Right lobe of liver (tissue), 6 donors: Measurements from ENCODE around the gene CANX. TPM values are rescaled to one million over a fixed set of nuclear protein-coding genes. Genes with fewer than 3 reads are reported as not detected.
A peak's percentile ranks its signal among the peaks of the same experiment; 100 is the strongest.

Source experiments
- ATAC-seq, 4 donors: fragments of 200-7000 bp; cut with Tn5 transposase; one replicate each; pipeline ENCODE4 v1.9.1; 2020; ENCODE audit warnings: mild to moderate bottlenecking in 4 of 4, moderate library complexity in 4 of 4
- DNase-seq, 3 donors: peaks; one replicate each; pipeline ENCODE4 v3.0.0-alpha.2; 2020
- H3K27ac ChIP-seq, 3 donors: fragments of 200-600 bp; one replicate each; pipeline ENCODE4 v1.8.0; 2022
- H3K27me3 ChIP-seq, 2 donors: fragments of 200-600 bp; one replicate each; pipeline ENCODE4 v1.8.0; 2022
- H3K36me3 ChIP-seq, 4 donors: fragments of 200-600 bp; sonication (generic) in 1 of 4; one replicate each; pipeline versions ENCODE4 v1.5.1 to v1.8.0; 2017 to 2022; ENCODE audit warnings: control low read depth in 1 of 4
- H3K4me1 ChIP-seq, 4 donors: fragments of 200-600 bp; sonication (generic) in 1 of 4; one replicate each; pipeline versions ENCODE4 v1.5.1 to v1.8.0; 2017 to 2022; ENCODE audit warnings: control low read depth in 1 of 4
- H3K4me3 ChIP-seq, 3 donors: fragments of 200-600 bp; one replicate each; pipeline ENCODE4 v1.8.0; 2022
- H3K9me3 ChIP-seq, 4 donors: fragments of 200-600 bp; sonication (generic) in 1 of 4; one replicate each; pipeline versions ENCODE4 v1.5.1 to v1.8.0; 2017 to 2022; ENCODE audit warnings: control low read depth in 1 of 4
- CTCF ChIP-seq, 4 donors: fragments of 200-600 bp in 3 of 4; fragments of 450-650 bp in 1 of 4; IDR thresholded peaks; one replicate each; pipeline versions ENCODE4 v1.5.1 to v1.8.0; 2016 to 2022; ENCODE audit warnings: antibody characterized with exemption in 4 of 4, mild to moderate bottlenecking in 2 of 4
- POLR2A ChIP-seq: fragments of 450-650 bp; IDR thresholded peaks from one replicate; pipeline ENCODE4 v1.6.1; 2017; ENCODE audit warnings: antibody characterized with exemption, mild to moderate bottlenecking
- WGBS: methylation state at CpG from one replicate; pipeline ENCODE4 v1.1.6; 2018; ENCODE audit warnings: low coverage, low lambda C conversion rate; ENCODE audit not compliant: insufficient coverage; ENCODE audit errors: missing lambda C conversion rate; 5-methylcytosine and 5-hydroxymethylcytosine counted together
- intact Hi-C, 2 donors: fragments of 100-400 bp; cut with DNase I; formaldehyde crosslinking; loops; one replicate each; pipeline versions ENCODE4 v1.11.2 to v1.14.1; 2022
- total RNA-seq, 6 experiments: library from RNA; depleted of rRNA in 2 of 6; stranded (reverse); fragments of >200 nt in 2 of 6; fragmentation: NEBNext Ultra II Directional in 3 of 6; extraction: Animal tissue kit (Norgen Biotek cat#: 25700) in 3 of 6; gene quantifications; one replicate each; pipeline versions ENCODE4 v1.1.0 to v1.2.4, GENCODE V29; 2016 to 2023
- donor health status: DM: no; HTN: yes; CAD: no.
- donor health status: DM: no; HTN: no; CAD: no.
- donor health status: DM: no; HTN: no; CAD: no.
- donor health status: DM: no; HTN: yes; CAD: no.
- donor health status: DM: no; HTN: yes; CAD: no.

Gene CANX
- total RNA-seq, 6 experiments from 2014 or later = 363 to 606 (median 456) TPM

- WGBS = 7% methylated on average over 3 of the region's 3 CpGs
- no peaks in the 10 kb centered on the region for H3K27me3 ChIP-seq
- ATAC-seq (peak in 1 of 4 donors; percentile 7), DNase-seq (no peak)
- no peak overlapping the region for H3K27ac ChIP-seq
- TF ChIP-seq CTCF (IDR thresholded peaks at IDR 0.05) (no peak), POLR2A (no peak)
- peaks cover 0 to 61% (median 27%) of the 10 kb centered on the region in 4 donors for H3K4me1 ChIP-seq
- intact Hi-C loops = loop anchor here (5.0 kb wide), 1 partner anchor 35 kb away; no protein-coding TSS in a partner anchor
- no peak overlapping the region for H3K4me3 ChIP-seq
- peaks cover 0 to 15% (median 0%) of the 10 kb centered on the region in 4 donors for H3K36me3 ChIP-seq
- no peaks in the 10 kb centered on the region for H3K9me3 ChIP-seq
These were observed 64.0 kb downstream of the CANX start for GRCh38 chr5:179762781-179763176.

- intact Hi-C loops = loop anchor here (5.0 kb wide), 1 partner anchor 34 kb away; no protein-coding TSS in a partner anchor
- 28% methylated on average over 10 of the region's 10 CpGs for WGBS
- ATAC-seq = peak; percentile 75 to 86 (median 80)
- DNase-seq = peak in 2 of 3 donors; percentile 43 to 64
- Histone ChIP-seq H3K36me3 (peaks cover 0 to 15% (median 0%) of the 10 kb centered on the region in 4 donors), H3K27ac (no peak overlapping the region), H3K4me1 (peaks cover 0 to 60% (median 28%) of the 10 kb centered on the region in 4 donors), H3K27me3 (no peaks in the 10 kb centered on the region), H3K9me3 (no peaks in the 10 kb centered on the region), H3K4me3 (no peak overlapping the region)
- TF ChIP-seq CTCF (IDR thresholded peaks at IDR 0.05) (peak; percentile 84 to 96 (median 92)), POLR2A (no peak)
These were observed 64.6 kb downstream of the CANX start for GRCh38 chr5:179763215-179763945.

- intact Hi-C loops = loop anchor here (5.0 kb wide), 1 partner anchor 33 kb away; no protein-coding TSS in a partner anchor
- no peaks in the 10 kb centered on the region for H3K9me3 ChIP-seq
- 62% methylated on average over 8 of the region's 8 CpGs for WGBS
- H3K27me3 ChIP-seq = no peaks in the 10 kb centered on the region
- H3K36me3 ChIP-seq = peaks cover 0 to 20% (median 2%) of the 10 kb centered on the region in 4 donors
- ATAC-seq (no peak), DNase-seq (no peak)
- no peak overlapping the region for H3K27ac ChIP-seq
- TF ChIP-seq CTCF (IDR thresholded peaks at IDR 0.05) = no peak
- no peak for TF ChIP-seq POLR2A
- H3K4me1 ChIP-seq = peaks cover 0 to 60% (median 28%) of the 10 kb centered on the region in 4 donors
- H3K4me3 ChIP-seq = no peak overlapping the region
These were observed 65.3 kb downstream of the CANX start for GRCh38 chr5:179764056-179764455.

GRCh38 chr5:179765400-179765799 is 66.6 kb downstream of the CANX start:
- DNase-seq (no peak), ATAC-seq (peak in 2 of 4 donors; percentile 35 to 38)
- peak overlapping the region in 2 of 3 donors; percentile 53 to 61 for H3K27ac ChIP-seq

More at GRCh38 chr5:179765400-179765799, 66.6 kb downstream of the CANX start:
- no peaks in the 10 kb centered on the region for H3K27me3 ChIP-seq
- TF ChIP-seq CTCF (IDR thresholded peaks at IDR 0.05) = no peak
- no peak for TF ChIP-seq POLR2A
- no peaks in the 10 kb centered on the region for H3K9me3 ChIP-seq
- no peak overlapping the region for H3K4me3 ChIP-seq
- H3K36me3 ChIP-seq = peaks cover 0 to 29% (median 6%) of the 10 kb centered on the region in 4 donors
- intact Hi-C loops = no loop called here
- H3K4me1 ChIP-seq = peaks cover 0 to 60% (median 28%) of the 10 kb centered on the region in 4 donors
- WGBS = 51% methylated on average over 5 of the region's 13 CpGs
